VCaP (cell line): Measurements from ENCODE around the gene LDLRAD4.

ENCODE experiments used
- H3K27ac ChIP-seq: fragments of 450-650 bp; 2 replicates; pipeline ENCODE4 v1.5.1; 2017
- CTCF ChIP-seq: fragments of 450-650 bp; conservative IDR thresholded peaks from 2 replicates; pipeline ENCODE4 v1.5.1; 2017; ENCODE audit warnings: mild to moderate bottlenecking, moderate library complexity

Gene LDLRAD4

GRCh38 chr18:13456736-13457271 lies 238.2 kb downstream of the LDLRAD4 start:
- no peak overlapping the region for H3K27ac ChIP-seq
- no peak for TF ChIP-seq CTCF

- TF ChIP-seq CTCF: no peak
- no peak overlapping the region for H3K27ac ChIP-seq
Observed at GRCh38 chr18:13457327-13457726, 238.8 kb downstream of the LDLRAD4 start.

- no peak for TF ChIP-seq CTCF
- H3K27ac ChIP-seq: no peak overlapping the region
Observed at GRCh38 chr18:13460946-13461345, 242.4 kb downstream of the LDLRAD4 start.

GRCh38 chr18:13461469-13461868 lies 242.9 kb downstream of the LDLRAD4 start:
- TF ChIP-seq CTCF: no peak
- no peak overlapping the region for H3K27ac ChIP-seq

GRCh38 chr18:13461936-13462335 lies 243.4 kb downstream of the LDLRAD4 start:
- no peak for TF ChIP-seq CTCF
- H3K27ac ChIP-seq: no peak overlapping the region

GRCh38 chr18:13462686-13463085 lies 244.1 kb downstream of the LDLRAD4 start:
- H3K27ac ChIP-seq: no peak overlapping the region

GRCh38 chr18:13463526-13464210 lies 245.1 kb downstream of the LDLRAD4 start:
- no peak for TF ChIP-seq CTCF
- no peak overlapping the region for H3K27ac ChIP-seq

More at GRCh38 chr18:13462686-13463085, 244.1 kb downstream of the LDLRAD4 start:
- TF ChIP-seq CTCF: no peak
